Gastrocnemius medialis (tissue), 4 donors: ENCODE data around the gene BCKDK.

Experiments
- POLR2A ChIP-seq, 2 donors: fragments of 450-650 bp; IDR thresholded peaks; one replicate each; pipeline ENCODE4 v1.6.1; 2017; ENCODE audit warnings: antibody characterized with exemption in 2 of 2, mild to moderate bottlenecking in 2 of 2, moderate library complexity in 2 of 2
- TF ChIP-seq, protein P1 (sequence below), 5 experiments: fragments of 450-650 bp in 3 of 5; fragments of 200-600 bp in 2 of 5; sonication (generic) in 2 of 5; IDR thresholded peaks in 4 of 5; conservative IDR thresholded peaks in 1 of 5; 1 replicate in 4 of 5; 2 replicates in 1 of 5; pipeline ENCODE4 v1.5.1; 2016 to 2019; ENCODE audit warnings: antibody characterized with exemption in 5 of 5, mild to moderate bottlenecking in 3 of 5, moderate library complexity in 3 of 5

DNA sequence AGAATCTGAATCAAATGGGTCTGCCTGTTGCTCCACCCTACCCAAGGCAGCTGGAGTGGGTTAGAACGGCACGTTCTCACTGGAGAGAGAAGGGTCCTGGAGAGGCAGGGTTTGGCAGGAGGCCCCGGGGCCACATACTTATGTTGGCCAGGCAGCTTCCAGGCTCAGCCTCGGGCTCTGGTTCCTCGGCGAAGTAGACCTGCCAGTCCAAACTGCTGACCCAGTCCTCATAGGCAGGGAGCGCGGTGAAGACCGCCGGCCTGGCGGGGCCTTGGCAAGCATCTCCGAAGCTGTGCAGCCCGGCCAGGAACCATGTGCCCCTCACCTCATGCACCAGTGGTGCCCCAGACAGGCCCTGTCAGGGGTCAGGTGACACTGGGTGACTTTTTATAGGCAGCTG, 24.2 kb upstream of the BCKDK start:
- TF ChIP-seq, protein P1, sequence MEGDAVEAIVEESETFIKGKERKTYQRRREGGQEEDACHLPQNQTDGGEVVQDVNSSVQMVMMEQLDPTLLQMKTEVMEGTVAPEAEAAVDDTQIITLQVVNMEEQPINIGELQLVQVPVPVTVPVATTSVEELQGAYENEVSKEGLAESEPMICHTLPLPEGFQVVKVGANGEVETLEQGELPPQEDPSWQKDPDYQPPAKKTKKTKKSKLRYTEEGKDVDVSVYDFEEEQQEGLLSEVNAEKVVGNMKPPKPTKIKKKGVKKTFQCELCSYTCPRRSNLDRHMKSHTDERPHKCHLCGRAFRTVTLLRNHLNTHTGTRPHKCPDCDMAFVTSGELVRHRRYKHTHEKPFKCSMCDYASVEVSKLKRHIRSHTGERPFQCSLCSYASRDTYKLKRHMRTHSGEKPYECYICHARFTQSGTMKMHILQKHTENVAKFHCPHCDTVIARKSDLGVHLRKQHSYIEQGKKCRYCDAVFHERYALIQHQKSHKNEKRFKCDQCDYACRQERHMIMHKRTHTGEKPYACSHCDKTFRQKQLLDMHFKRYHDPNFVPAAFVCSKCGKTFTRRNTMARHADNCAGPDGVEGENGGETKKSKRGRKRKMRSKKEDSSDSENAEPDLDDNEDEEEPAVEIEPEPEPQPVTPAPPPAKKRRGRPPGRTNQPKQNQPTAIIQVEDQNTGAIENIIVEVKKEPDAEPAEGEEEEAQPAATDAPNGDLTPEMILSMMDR (IDR thresholded peaks at IDR 0.05 in 4 of 5, conservative IDR thresholded peaks at IDR 0.05 in 1 of 5) = no peak
- no peak for TF ChIP-seq POLR2A (IDR thresholded peaks at IDR 0.05)
